ENCODE results near the gene KCNN3. TPM values are rescaled to one million over a fixed set of nuclear protein-coding genes. Genes with fewer than 3 reads are reported as not detected.
"Not testable (repeated sequence)": the region's sequence is repeated elsewhere in the genome, so short reads cannot be mapped to it uniquely, and the experiment has no call there.

Gene KCNN3
- total RNA-seq (ENCODE audit: low replicate concordance) = 0.09 and 0.25 TPM in 2 replicates

GRCh38 chr1:154870115-154870571 lies at the start of gene KCNN3:
Gene KCNN3 (minus strand): TSS chr1:154870281. CDS start chr1:154869964, 317 bp downstream.
- TF ChIP-seq CTCF (IDR thresholded peaks at IDR 0.05; ENCODE audit: insufficient read depth, low read length) = no peak
- peak within 1 kb of the TSS; percentile 40 for H3K4me3 ChIP-seq (ENCODE audit: low read depth, low read length)
- DNase-seq (ENCODE audit: low read depth) = peak; percentile 82

DNA sequence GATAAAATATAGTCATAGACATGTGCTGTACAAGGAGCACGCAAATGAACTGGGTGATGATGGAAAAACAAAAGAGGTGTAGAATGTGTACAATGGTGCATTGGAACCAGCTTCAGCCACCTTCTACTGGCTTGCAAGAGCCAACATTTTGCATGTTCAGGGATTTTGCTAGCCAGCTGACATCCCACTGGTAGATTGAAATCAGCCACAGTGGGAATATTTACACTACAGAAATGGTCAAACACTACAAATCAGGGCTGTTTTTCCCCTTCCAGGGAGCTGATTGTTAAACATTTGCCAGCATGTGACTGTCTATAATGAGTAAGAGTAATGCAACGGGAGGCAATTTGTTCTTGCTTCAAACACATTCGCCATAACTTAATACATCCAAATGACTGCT lies 43.2 kb upstream of the KCNN3 start:
- no peak for TF ChIP-seq CTCF (IDR thresholded peaks at IDR 0.05; ENCODE audit: insufficient read depth, low read length)
- H3K4me3 ChIP-seq (ENCODE audit: low read depth, low read length) = no peak overlapping the region
- no peak for DNase-seq (ENCODE audit: low read depth)

GRCh38 chr1:154912755-154913154 lies 42.7 kb upstream of the KCNN3 start:
- no peak for DNase-seq (ENCODE audit: low read depth)
- H3K4me3 ChIP-seq (ENCODE audit: low read depth, low read length) = no peak overlapping the region
- TF ChIP-seq CTCF (IDR thresholded peaks at IDR 0.05; ENCODE audit: insufficient read depth, low read length) = no peak

DNA sequence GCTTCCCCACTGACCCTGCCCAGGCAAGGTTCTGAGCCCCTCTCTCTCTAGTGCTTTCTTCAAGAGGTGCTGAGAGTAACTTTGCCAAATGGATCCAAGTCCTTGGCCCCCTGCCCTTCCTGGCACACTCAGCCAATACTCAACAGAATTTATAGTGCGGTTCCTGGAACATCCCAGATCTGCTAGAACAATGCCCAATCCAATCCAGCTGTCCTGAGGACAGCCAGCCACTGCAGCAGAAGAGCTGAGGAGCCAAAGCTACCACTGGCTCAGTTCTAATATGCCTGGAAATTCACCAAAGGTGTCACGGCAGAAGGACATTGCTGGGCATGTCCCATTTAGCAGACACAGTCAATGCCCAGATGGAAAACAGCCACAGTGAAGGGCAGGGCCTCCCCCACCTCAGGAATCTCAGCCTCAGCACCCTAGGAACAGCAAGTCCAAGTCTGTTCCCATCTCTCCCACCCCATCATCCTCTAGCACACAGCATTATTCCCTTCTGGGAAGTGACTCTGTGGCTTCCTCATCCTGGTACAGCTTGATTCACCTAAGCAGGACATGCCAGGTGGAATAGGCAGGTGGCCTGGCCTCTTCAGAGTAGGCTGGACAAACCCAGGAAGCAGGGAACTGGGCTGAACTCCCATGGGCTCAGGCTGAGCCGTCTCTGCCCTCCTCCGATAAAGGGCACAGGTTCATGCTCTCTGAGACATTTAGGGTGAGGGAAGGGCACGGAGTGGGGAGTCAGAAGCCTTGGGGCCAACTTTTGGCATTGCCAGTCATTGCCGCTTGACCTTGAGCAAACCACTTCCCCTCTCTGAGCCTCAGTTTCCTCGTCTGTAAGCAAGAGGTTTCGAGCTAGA lies 41.8 kb upstream of the KCNN3 start:
- no peak for TF ChIP-seq CTCF (IDR thresholded peaks at IDR 0.05; ENCODE audit: insufficient read depth, low read length)
- no peak for DNase-seq (ENCODE audit: low read depth)
- no peak overlapping the region for H3K4me3 ChIP-seq (ENCODE audit: low read depth, low read length)

GRCh38 chr1:154910851-154911250 lies 40.8 kb upstream of the KCNN3 start:
- no peak for DNase-seq (ENCODE audit: low read depth)

DNA sequence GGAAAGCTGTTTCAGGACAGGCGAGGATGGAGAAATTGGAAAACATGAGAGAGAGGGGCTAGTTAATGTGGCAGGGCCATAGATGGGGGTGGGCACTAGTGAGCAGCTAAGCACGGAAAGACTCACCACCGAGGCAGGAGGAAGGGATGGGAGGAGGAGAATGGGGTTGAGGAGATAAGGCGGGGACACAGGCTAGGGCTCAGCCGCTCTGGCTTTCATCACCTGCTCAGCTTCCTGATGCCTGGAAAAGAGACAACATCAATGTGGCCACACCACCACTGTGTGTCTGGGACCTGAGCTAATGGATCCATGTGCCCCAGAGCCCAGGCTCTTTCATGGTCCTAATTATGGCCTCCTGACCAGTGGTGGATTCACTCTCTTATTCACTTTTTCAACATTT lies 38.9 kb upstream of the KCNN3 start:
- no peak overlapping the region for H3K4me3 ChIP-seq (ENCODE audit: low read depth, low read length)
- TF ChIP-seq CTCF (IDR thresholded peaks at IDR 0.05; ENCODE audit: insufficient read depth, low read length) = no peak
- no peak for DNase-seq (ENCODE audit: low read depth)

More at GRCh38 chr1:154910851-154911250, 40.8 kb upstream of the KCNN3 start:
- no peak for TF ChIP-seq CTCF (IDR thresholded peaks at IDR 0.05; ENCODE audit: insufficient read depth, low read length)
- H3K4me3 ChIP-seq (ENCODE audit: low read depth, low read length) = no peak overlapping the region

- DNase-seq (ENCODE audit: low read depth); H3K4me3 ChIP-seq (ENCODE audit: low read depth, low read length): not testable (repeated sequence)
Observed at GRCh38 chr1:154908129-154908528, 38.0 kb upstream of the KCNN3 start.
